SK-N-SH (cell line): Measurements from ENCODE around the gene TOM1L2. TPM values are rescaled to one million over a fixed set of nuclear protein-coding genes. Genes with fewer than 3 reads are reported as not detected.
A peak's percentile ranks its signal among the peaks of the same experiment; 100 is the strongest.

ENCODE experiments used
- CTCF ChIA-PET: fragments of 300-600, 350-600 bp; formaldehyde crosslinking; extraction: SDS; loops from one replicate; lab custom pipeline; 2021; lab: Yijun Ruan, JAX
- POLR2A ChIA-PET: fragments of 350-600 bp; sonication (Branson Sonifier 250); formaldehyde crosslinking; extraction: SDS; loops from one replicate; lab custom pipeline; 2020; ENCODE audit warnings: antibody characterized with exemption, inconsistent platforms; lab: Yijun Ruan, JAX
- DNase-seq: peaks from one replicate; pipeline ENCODE4 v3.0.0; 2012
- H2AFZ ChIP-seq: fragments of 200-600 bp; sonication (generic); 2 replicates; pipeline ENCODE4 v1.8.1; 2016; ENCODE audit warnings: antibody characterized with exemption, mild to moderate bottlenecking, low read depth
- H3F3A ChIP-seq: fragments of 200-600 bp; sonication (generic); replicated peaks from 2 replicates; pipeline ENCODE3; 2016; ENCODE audit warnings: antibody characterized with exemption, mild to moderate bottlenecking; ENCODE audit not compliant: insufficient read depth
- H3K27ac ChIP-seq, 2 experiments: fragments of 200-500 bp in 1 of 2; fragments of 200-600 bp in 1 of 2; sonication (Bioruptor generic) in 1 of 2; sonication (generic), shearing (Covaris generic) in 1 of 2; 2 replicates each; pipeline versions ENCODE4 v1.5.1 to v1.6.1; 2014 to 2016; ENCODE audit warnings: low read depth in 2 of 2, inconsistent platforms in 1 of 2, low read length in 1 of 2, mild to moderate bottlenecking in 1 of 2, mixed read lengths in 1 of 2
- H3K27me3 ChIP-seq: fragments of 200-600 bp; sonication (generic), shearing (Covaris generic); 2 replicates; pipeline ENCODE4 v1.6.1; 2016; ENCODE audit warnings: mixed run types; ENCODE audit not compliant: insufficient read depth
- H3K36me3 ChIP-seq, 2 experiments: fragments of 200-500 bp in 1 of 2; fragments of 200-600 bp in 1 of 2; sonication (Bioruptor generic) in 1 of 2; sonication (generic) in 1 of 2; replicated peaks in 1 of 2; 2 replicates each; pipeline versions ENCODE3 to v1.5.1; 2014 to 2016; ENCODE audit warnings: low read length in 1 of 2, mild to moderate bottlenecking in 1 of 2; ENCODE audit not compliant: insufficient read depth in 2 of 2, control insufficient read depth in 1 of 2
- H3K4me1 ChIP-seq, 2 experiments: fragments of 200-500 bp in 1 of 2; fragments of 200-600 bp in 1 of 2; sonication (Bioruptor generic) in 1 of 2; sonication (generic), shearing (Covaris generic) in 1 of 2; 2 replicates each; pipeline versions ENCODE4 v1.5.1 to v1.6.1; 2014 to 2016; ENCODE audit warnings: low read depth in 1 of 2, low read length in 1 of 2, mixed run types in 1 of 2; ENCODE audit not compliant: insufficient read depth in 2 of 2, control insufficient read depth in 1 of 2
- H3K4me2 ChIP-seq: fragments of 200-600 bp; sonication (generic), shearing (Covaris generic); 2 replicates; pipeline ENCODE4 v1.6.1; 2017; ENCODE audit warnings: mixed run types
- H3K4me3 ChIP-seq, 2 experiments: fragments of 200-500 bp in 1 of 2; fragments of 200-600 bp in 1 of 2; sonication (Bioruptor generic) in 1 of 2; sonication (generic), shearing (Covaris generic) in 1 of 2; 2 replicates each; pipeline versions ENCODE4 v1.5.1 to v1.8.1; 2014 to 2016; ENCODE audit warnings: low read depth in 2 of 2, inconsistent platforms in 1 of 2, low read length in 1 of 2, mild to moderate bottlenecking in 1 of 2, mixed read lengths in 1 of 2, moderate library complexity in 1 of 2
- H3K79me2 ChIP-seq: fragments of 200-600 bp; sonication (generic); 2 replicates; pipeline ENCODE4 v1.8.1; 2017; ENCODE audit warnings: mild to moderate bottlenecking; ENCODE audit not compliant: insufficient read depth
- H3K9ac ChIP-seq: fragments of 200-600 bp; sonication (generic); 2 replicates; pipeline ENCODE4 v1.6.1; 2017; ENCODE audit warnings: mixed run types
- H3K9me2 ChIP-seq: fragments of 200-600 bp; sonication (generic); 2 replicates; pipeline ENCODE4 v1.6.1; 2017; ENCODE audit warnings: mixed run types
- H3K9me3 ChIP-seq: fragments of 200-600 bp; sonication (generic); 2 replicates; pipeline ENCODE4 v1.6.1; 2017; ENCODE audit warnings: mixed run types, mild to moderate bottlenecking, moderate library complexity
- H4K20me1 ChIP-seq: fragments of 200-600 bp; sonication (generic); 2 replicates; pipeline ENCODE4 v1.6.1; 2017; ENCODE audit warnings: mild to moderate bottlenecking, mixed run types; ENCODE audit not compliant: insufficient read depth
- CHD2 ChIP-seq: fragments of 150-350 bp; IDR thresholded peaks from 2 replicates; pipeline ENCODE4 v1.6.1; 2018; ENCODE audit warnings: low read length; ENCODE audit not compliant: partially characterized antibody
- CTCF ChIP-seq: fragments of 200-600 bp; sonication (generic); IDR thresholded peaks from 2 replicates; pipeline ENCODE4 v1.6.1; 2017; ENCODE audit warnings: antibody characterized with exemption, mild to moderate bottlenecking, moderate library complexity
- ELF1 ChIP-seq: IDR thresholded peaks from 2 replicates; pipeline ENCODE4 v1.4.0; 2012
- GATA2 ChIP-seq: sonication (generic); formaldehyde crosslinking; IDR thresholded peaks from 2 replicates; pipeline ENCODE4 v1.5.0; 2020; ENCODE audit warnings: mild to moderate bottlenecking, missing genetic modification reagents
- IRF3 ChIP-seq: fragments of 150-350 bp; IDR thresholded peaks from 2 replicates; pipeline ENCODE4 v1.6.1; 2016; ENCODE audit warnings: mild to moderate bottlenecking, low read depth, low read length
- JUND ChIP-seq: IDR thresholded peaks from 2 replicates; pipeline ENCODE4 v1.4.0; 2012
- MXI1 ChIP-seq: IDR thresholded peaks from 2 replicates; pipeline ENCODE4 v1.6.1; 2012; ENCODE audit warnings: mild to moderate bottlenecking, low read depth, low read length, improper control_type of control experiment
- RFX5 ChIP-seq: IDR thresholded peaks from 2 replicates; pipeline ENCODE4 v1.6.1; 2012; ENCODE audit warnings: mild to moderate bottlenecking, improper control_type of control experiment, low read length
- TAF1 ChIP-seq: IDR thresholded peaks from 2 replicates; pipeline ENCODE4 v1.6.1; 2012; ENCODE audit warnings: low read depth, mild to moderate bottlenecking, low read length, moderate library complexity, borderline replicate concordance
- TCF12 ChIP-seq: IDR thresholded peaks from 2 replicates; pipeline ENCODE4 v1.4.0; 2012
- WGBS: methylation state at CpG from one replicate; pipeline ENCODE4 v1.1.6; 2017; ENCODE audit warnings: low lambda C conversion rate; 5-methylcytosine and 5-hydroxymethylcytosine counted together
- polyA plus RNA-seq, 3 experiments: library from polyadenylated mRNA; depleted of rRNA; stranded (reverse); fragments of >200 nt; gene quantifications; 2 replicates each; pipeline ENCODE4 v1.2.3, GENCODE V29; 2012
- TF ChIP-seq, protein P1 (sequence below): IDR thresholded peaks from 2 replicates; pipeline ENCODE4 v1.4.0; 2012; ENCODE audit warnings: low read depth
- TF ChIP-seq, protein P2 (sequence below): IDR thresholded peaks from 2 replicates; pipeline ENCODE4 v1.4.0; 2012; ENCODE audit warnings: low read depth, borderline replicate concordance

The TOM1L2 gene
- polyA plus RNA-seq, 1 of the 3 experiments (the other 2 are of a cell fraction): 85.4 TPM

GRCh38 chr17:17824119-17824782 lies 147.9 kb downstream of the TOM1L2 start:
- peak overlapping the region; percentile 87 for H3K4me2 ChIP-seq
- H3K4me1 ChIP-seq: peaks cover 39 to 88% of the 10 kb centered on the region in 2 experiments
- peaks cover 0 to 5% of the 10 kb centered on the region in 2 experiments for H3K36me3 ChIP-seq
- H3K9me2 ChIP-seq: no peaks in the 10 kb centered on the region
- no peaks in the 10 kb centered on the region for H3K9me3 ChIP-seq
- CTCF ChIA-PET: interaction anchor here (4.1 to 4.8 kb wide), 2 partner anchors 12 kb away, joined by 20 to 32 read pairs; no protein-coding TSS in a partner anchor
- peak overlapping the region; percentile 63; the same call in 1 of the 2 replicates for H2AFZ ChIP-seq
- peak overlapping the region; percentile 40 to 97 for H3K27ac ChIP-seq
- TF ChIP-seq, protein P1, sequence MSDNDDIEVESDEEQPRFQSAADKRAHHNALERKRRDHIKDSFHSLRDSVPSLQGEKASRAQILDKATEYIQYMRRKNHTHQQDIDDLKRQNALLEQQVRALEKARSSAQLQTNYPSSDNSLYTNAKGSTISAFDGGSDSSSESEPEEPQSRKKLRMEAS: peak; percentile 4; the same call in 1 of the 2 replicates
- TF ChIP-seq TAF1: no peak
- no peak for TF ChIP-seq RFX5
- no peak for TF ChIP-seq TCF12
- peak; percentile 80 for TF ChIP-seq GATA2 (CRISPR knock-in tag)
- no peak for TF ChIP-seq CTCF
- no peak for TF ChIP-seq IRF3
- no peak for TF ChIP-seq ELF1
- TF ChIP-seq JUND: no peak
- TF ChIP-seq, protein P2, sequence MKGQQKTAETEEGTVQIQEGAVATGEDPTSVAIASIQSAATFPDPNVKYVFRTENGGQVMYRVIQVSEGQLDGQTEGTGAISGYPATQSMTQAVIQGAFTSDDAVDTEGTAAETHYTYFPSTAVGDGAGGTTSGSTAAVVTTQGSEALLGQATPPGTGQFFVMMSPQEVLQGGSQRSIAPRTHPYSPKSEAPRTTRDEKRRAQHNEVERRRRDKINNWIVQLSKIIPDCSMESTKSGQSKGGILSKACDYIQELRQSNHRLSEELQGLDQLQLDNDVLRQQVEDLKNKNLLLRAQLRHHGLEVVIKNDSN: no peak
- TF ChIP-seq MXI1: 0 out of 2 replicates have a peak, but pooled peaks have one; percentile 13
- peak; percentile 5 for TF ChIP-seq CHD2
- H4K20me1 ChIP-seq: peaks cover 7% of the 10 kb centered on the region; the same call in 1 of the 2 replicates
- H3K9ac ChIP-seq: peak overlapping the region; percentile 43
- 11% methylated on average over 5 of the region's 11 CpGs for WGBS
- H3K79me2 ChIP-seq: no peaks in the 10 kb centered on the region
- POLR2A ChIA-PET: interaction anchor here (5.9 kb wide), 1 partner anchor 13 kb away, joined by 44 read pairs; the partner anchor contains the start of gene SREBF1
- peak; percentile 76 for DNase-seq
- H3F3A ChIP-seq: peaks cover 4% of the 10 kb centered on the region
- peak overlapping the region; percentile 34 to 57 for H3K4me3 ChIP-seq
- no peaks in the 10 kb centered on the region for H3K27me3 ChIP-seq
